Fibroblast of mammary gland (primary cell): ENCODE measurements around the gene DGKG.

Source experiments
- DNase-seq: peaks from one replicate; pipeline ENCODE4 v3.0.0-alpha.2; 2010; ENCODE audit warnings: low read depth
- H3K4me3 ChIP-seq: 2 replicates; pipeline ENCODE4 v1.5.1; 2011; ENCODE audit warnings: low read depth, mild to moderate bottlenecking, low read length, moderate library complexity; ENCODE audit not compliant: control insufficient read depth
- TF ChIP-seq, protein P1 (sequence below): conservative IDR thresholded peaks from 2 replicates; pipeline ENCODE4 v1.5.1; 2011; ENCODE audit warnings: low read depth, low read length, inconsistent platforms; ENCODE audit not compliant: control insufficient read depth, insufficient read depth

DGKG gene

DNA sequence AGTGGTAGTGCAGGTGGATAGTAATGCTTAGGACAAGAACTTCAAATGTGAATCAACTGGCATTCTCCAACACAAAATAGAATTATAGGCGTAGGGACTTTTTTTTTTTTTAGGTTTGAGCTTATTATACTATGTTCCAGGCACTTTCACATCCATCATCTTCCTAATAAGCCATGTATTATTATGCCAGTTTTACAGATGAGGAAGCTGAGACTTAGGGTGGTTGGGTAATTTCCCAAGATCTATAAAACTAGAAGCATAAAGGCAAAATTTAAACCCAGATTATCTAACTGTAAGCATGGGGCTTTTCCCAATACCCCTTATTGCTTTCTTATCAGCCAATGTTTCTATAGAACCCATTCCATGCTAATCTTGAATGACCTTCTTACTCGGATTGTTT is 178.0 kb downstream of the DGKG start:
- H3K4me3 ChIP-seq: no peak overlapping the region
- DNase-seq: no peak
- TF ChIP-seq, protein P1, sequence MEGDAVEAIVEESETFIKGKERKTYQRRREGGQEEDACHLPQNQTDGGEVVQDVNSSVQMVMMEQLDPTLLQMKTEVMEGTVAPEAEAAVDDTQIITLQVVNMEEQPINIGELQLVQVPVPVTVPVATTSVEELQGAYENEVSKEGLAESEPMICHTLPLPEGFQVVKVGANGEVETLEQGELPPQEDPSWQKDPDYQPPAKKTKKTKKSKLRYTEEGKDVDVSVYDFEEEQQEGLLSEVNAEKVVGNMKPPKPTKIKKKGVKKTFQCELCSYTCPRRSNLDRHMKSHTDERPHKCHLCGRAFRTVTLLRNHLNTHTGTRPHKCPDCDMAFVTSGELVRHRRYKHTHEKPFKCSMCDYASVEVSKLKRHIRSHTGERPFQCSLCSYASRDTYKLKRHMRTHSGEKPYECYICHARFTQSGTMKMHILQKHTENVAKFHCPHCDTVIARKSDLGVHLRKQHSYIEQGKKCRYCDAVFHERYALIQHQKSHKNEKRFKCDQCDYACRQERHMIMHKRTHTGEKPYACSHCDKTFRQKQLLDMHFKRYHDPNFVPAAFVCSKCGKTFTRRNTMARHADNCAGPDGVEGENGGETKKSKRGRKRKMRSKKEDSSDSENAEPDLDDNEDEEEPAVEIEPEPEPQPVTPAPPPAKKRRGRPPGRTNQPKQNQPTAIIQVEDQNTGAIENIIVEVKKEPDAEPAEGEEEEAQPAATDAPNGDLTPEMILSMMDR: no peak

DNA sequence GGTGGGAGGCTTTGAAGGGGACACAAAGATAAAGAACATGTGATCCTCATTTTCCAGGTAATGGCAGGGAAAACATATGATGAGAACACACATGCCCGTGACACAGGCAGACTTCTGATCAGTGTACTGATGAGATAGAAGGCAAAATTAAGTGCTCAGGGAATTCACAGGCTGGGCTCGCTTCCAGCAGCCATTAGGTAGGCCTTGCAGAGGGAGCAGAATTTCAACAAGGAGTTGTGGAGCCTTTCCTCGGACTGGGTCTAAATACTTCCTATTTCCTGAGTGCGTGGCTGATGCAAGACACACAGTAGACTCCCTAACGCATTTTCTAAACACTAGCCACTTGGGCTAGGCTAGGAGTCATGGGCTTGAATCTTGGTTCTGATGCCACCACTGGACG is 179.2 kb downstream of the DGKG start:
- TF ChIP-seq, protein P1: no peak
- DNase-seq: no peak
- H3K4me3 ChIP-seq: no peak overlapping the region

DNA sequence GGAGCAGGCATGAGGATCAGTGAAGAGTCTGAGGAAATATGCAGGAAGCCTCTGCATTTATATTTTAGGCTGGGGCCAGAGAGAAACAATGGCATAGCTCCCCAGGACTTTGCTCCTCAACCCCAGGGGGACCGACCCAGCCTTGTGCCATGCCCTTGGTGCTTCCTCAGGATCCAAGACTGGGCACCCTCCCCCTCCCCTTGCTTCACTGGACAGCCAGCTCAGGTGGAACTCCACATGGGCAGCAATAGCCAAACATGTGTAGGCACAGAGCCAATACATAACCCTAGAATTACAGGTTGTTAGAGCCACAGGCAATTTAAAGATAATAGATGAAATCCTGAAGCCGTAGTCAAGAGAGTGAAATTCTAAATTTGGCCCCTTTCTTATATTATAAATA is 180.1 kb downstream of the DGKG start:
- TF ChIP-seq, protein P1: no peak
- no peak for DNase-seq
- no peak overlapping the region for H3K4me3 ChIP-seq

- TF ChIP-seq, protein P1: no peak
- no peak overlapping the region for H3K4me3 ChIP-seq
- no peak for DNase-seq
Measured at GRCh38 chr3:186180891-186181481, 181.0 kb downstream of the DGKG start.

GRCh38 chr3:186180151-186180550 is 181.9 kb downstream of the DGKG start:
- no peak overlapping the region for H3K4me3 ChIP-seq
- TF ChIP-seq, protein P1: no peak
- DNase-seq: no peak

- no peak overlapping the region for H3K4me3 ChIP-seq
- no peak for DNase-seq
- TF ChIP-seq, protein P1: no peak
Measured at GRCh38 chr3:186178412-186178811, 183.6 kb downstream of the DGKG start.
